Effector memory CD4-positive, alpha-beta T cell (primary cell): ENCODE measurements around the gene LSM10.

Source experiments
- DNase-seq, 3 donors: peaks; one replicate each; pipeline ENCODE4 v3.0.0-alpha.2; 2020
- H3K27ac ChIP-seq: 2 replicates; pipeline ENCODE4 v1.7.0; 2013; ENCODE audit warnings: mild to moderate bottlenecking, low read length, moderate library complexity; ENCODE audit not compliant: insufficient read depth, poor library complexity, severe bottlenecking
- H3K27me3 ChIP-seq: replicated peaks from 2 replicates; pipeline ENCODE4 v1.7.0; 2013; ENCODE audit warnings: mild to moderate bottlenecking, low read length; ENCODE audit not compliant: insufficient read depth, control insufficient read depth, poor library complexity, severe bottlenecking
- H3K36me3 ChIP-seq: 2 replicates; pipeline ENCODE4 v1.7.0; 2013; ENCODE audit warnings: mild to moderate bottlenecking, low read length, moderate library complexity; ENCODE audit not compliant: control insufficient read depth, insufficient read depth
- H3K4me1 ChIP-seq: 2 replicates; pipeline ENCODE4 v1.7.0; 2013; ENCODE audit warnings: low read length, mild to moderate bottlenecking; ENCODE audit not compliant: control insufficient read depth, insufficient read depth, poor library complexity, severe bottlenecking
- H3K4me3 ChIP-seq: 2 replicates; pipeline ENCODE4 v1.7.0; 2013; ENCODE audit warnings: low read length, low read depth, mild to moderate bottlenecking; ENCODE audit not compliant: insufficient read depth, poor library complexity, severe bottlenecking
- H3K9me3 ChIP-seq: 2 replicates; pipeline ENCODE4 v1.7.0; 2013; ENCODE audit warnings: mild to moderate bottlenecking, low read length, moderate library complexity; ENCODE audit not compliant: control insufficient read depth

The LSM10 gene

DNA sequence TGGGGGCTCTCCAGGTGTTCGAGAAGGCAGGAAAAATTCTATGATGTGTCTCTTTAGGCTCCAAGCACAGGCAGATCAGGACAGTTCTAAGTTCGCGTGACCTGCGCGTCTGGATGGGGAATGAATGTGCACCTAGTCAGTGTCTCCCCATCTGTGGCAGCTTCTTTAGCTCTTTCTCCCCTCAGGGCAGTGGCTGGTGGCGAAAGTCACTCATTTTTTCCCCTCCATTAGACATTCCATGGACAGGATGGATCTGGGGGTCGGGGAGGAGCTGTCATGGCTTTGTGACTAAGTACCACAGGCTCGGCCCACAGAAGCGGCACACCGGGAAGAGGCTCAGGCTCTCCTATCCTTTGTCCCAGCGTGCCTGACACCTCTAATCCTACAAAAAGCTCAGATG lies 43.2 kb downstream of the LSM10 start:
- H3K36me3 ChIP-seq: peaks cover 51% of the 10 kb centered on the region
- H3K9me3 ChIP-seq: no peaks in the 10 kb centered on the region
- no peaks in the 10 kb centered on the region for H3K27me3 ChIP-seq
- H3K4me1 ChIP-seq: peaks cover 16% of the 10 kb centered on the region
- no peak overlapping the region for H3K4me3 ChIP-seq
- no peak overlapping the region for H3K27ac ChIP-seq
- DNase-seq: no peak

DNA sequence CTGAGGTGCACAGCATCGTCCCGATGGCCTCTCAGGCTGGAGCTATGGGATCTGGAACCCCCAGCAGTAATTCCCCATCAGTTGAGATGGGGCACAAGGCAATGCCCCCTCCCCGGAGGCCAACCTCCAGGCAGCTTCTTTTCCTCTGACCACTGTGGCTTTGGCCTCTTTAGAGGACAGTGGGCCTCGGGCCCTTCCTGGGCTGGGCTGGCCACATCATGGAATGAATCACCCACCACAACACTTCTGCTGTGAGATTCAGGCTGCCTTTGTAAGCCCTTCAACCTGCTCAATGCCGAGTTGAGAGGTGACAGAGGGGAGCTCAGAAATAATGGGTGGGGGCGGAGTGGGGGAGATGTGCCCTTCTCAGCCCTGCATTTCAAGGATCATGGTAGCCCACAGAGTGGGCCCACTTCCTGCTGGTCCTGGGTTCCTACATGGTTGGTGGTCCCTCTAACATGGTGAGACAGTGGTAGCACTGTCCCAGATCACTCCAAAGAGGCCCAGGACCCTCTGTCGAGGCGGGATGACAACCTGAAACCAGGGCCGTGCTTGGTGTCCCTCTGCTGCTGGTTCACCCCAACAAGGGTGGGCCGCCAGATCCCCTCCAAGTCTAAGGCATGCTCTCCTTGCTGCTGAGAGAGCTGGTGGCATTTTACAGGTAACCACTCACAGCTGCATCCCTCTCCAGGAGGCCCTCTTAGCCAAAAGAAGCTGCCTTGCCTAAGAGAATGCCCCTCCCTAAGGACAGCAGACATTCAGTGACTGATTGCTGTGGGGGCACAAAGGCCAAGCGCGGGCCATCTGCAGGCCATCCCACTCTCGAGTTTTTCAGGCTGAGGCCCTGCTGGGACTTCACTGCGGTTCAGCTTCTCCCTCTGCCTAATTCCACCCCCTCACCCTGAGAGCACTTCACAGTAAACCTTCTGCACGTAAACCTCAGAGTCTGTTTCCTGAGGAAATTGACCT lies 44.5 kb downstream of the LSM10 start:
- Histone ChIP-seq H3K4me3 (no peak overlapping the region), H3K27ac (no peak overlapping the region), H3K36me3 (peaks cover 57% of the 10 kb centered on the region)

GRCh38 chr1:36352125-36352909 lies 45.4 kb downstream of the LSM10 start:
- peaks cover 58% of the 10 kb centered on the region for H3K36me3 ChIP-seq
- H3K27ac ChIP-seq: no peak overlapping the region
- H3K4me3 ChIP-seq: no peak overlapping the region
- H3K9me3 ChIP-seq: no peaks in the 10 kb centered on the region
- H3K4me1 ChIP-seq: peaks cover 14% of the 10 kb centered on the region
- no peaks in the 10 kb centered on the region for H3K27me3 ChIP-seq
- DNase-seq: no peak

More for the DNA sequence above, 44.5 kb downstream of the LSM10 start:
- no peaks in the 10 kb centered on the region for H3K9me3 ChIP-seq
- H3K27me3 ChIP-seq: no peaks in the 10 kb centered on the region
- peaks cover 14% of the 10 kb centered on the region for H3K4me1 ChIP-seq
- DNase-seq: no peak

DNA sequence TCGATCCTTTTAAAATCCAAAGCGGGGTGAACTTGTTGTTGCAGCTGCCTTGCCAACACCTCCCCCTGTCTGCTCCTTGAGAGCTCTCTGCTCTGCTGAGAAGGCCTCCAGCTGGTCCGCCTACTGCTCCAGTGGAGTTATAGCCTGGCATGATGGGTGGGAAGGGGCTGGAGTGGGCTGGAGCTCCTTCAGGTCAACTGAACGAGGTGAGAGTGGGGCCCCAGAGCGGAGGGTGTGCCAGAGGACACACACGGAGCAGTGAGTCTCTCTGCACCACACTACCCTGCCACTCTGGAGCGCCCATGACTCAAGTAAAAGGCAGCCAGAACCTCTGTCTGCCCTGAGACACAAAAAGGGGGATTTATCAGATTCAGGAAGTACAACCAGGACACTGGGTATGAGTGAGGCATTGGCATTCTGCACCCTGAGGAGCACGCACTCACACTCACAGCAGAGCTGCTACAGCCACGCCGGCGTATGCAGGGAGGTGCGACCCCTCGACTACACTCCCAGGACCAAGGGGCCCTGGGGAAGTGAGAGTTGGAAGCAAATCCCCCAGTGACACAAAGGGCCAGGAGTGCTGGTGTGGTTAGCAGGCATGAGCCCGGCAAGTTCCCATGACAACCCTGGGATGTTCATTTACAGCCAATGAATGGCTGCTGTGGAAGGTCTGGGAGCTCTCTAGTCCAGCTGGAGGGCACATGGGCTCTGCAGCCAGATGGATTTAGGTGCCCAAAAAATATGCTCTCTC lies 46.3 kb downstream of the LSM10 start:
- Histone ChIP-seq H3K9me3 (no peaks in the 10 kb centered on the region), H3K4me1 (peaks cover 14% of the 10 kb centered on the region), H3K27me3 (no peaks in the 10 kb centered on the region), H3K27ac (peak overlapping the region; percentile 30), H3K36me3 (peaks cover 68% of the 10 kb centered on the region), H3K4me3 (no peak overlapping the region)
- DNase-seq: no peak

- H3K4me3 ChIP-seq: no peak overlapping the region
- H3K9me3 ChIP-seq: no peaks in the 10 kb centered on the region
- no peaks in the 10 kb centered on the region for H3K27me3 ChIP-seq
- H3K36me3 ChIP-seq: peaks cover 66% of the 10 kb centered on the region
- DNase-seq: peak in 1 of 3 donors; percentile 42
- peak overlapping the region; percentile 30 for H3K27ac ChIP-seq
- H3K4me1 ChIP-seq: peaks cover 14% of the 10 kb centered on the region
Measured at GRCh38 chr1:36350659-36351226, 47.0 kb downstream of the LSM10 start.

GRCh38 chr1:36349839-36350238 lies 47.9 kb downstream of the LSM10 start:
- H3K27ac ChIP-seq: no peak overlapping the region
- peaks cover 14% of the 10 kb centered on the region for H3K4me1 ChIP-seq
- DNase-seq: no peak
- peaks cover 65% of the 10 kb centered on the region for H3K36me3 ChIP-seq
- H3K27me3 ChIP-seq: no peaks in the 10 kb centered on the region
- H3K4me3 ChIP-seq: no peak overlapping the region
- no peaks in the 10 kb centered on the region for H3K9me3 ChIP-seq

DNA sequence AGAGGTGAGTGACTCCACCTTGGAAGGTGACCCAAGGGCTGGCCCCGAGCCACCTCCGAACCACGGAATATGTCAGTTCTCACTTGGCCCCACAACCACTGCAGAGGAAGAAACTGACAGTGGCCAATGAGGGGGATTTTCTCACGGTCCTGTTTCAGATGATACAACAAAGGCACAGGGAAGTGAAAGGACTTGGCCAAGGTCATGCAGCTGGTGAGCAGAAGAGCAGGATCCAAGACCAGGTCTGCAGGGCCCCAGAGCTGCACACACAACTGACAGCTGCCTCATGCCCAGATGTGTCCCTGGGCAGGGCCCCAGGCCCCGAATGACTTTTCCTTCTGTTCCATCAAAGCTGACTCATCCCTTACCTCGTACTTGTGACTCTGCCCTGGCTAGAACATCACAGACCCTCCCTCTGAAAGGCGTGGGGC lies 48.5 kb downstream of the LSM10 start:
- no peak overlapping the region for H3K4me3 ChIP-seq
- peaks cover 14% of the 10 kb centered on the region for H3K4me1 ChIP-seq
- no peaks in the 10 kb centered on the region for H3K27me3 ChIP-seq
- DNase-seq: no peak
- peaks cover 65% of the 10 kb centered on the region for H3K36me3 ChIP-seq
- H3K9me3 ChIP-seq: no peaks in the 10 kb centered on the region
- H3K27ac ChIP-seq: no peak overlapping the region

- H3K4me1 ChIP-seq: peaks cover 25% of the 10 kb centered on the region
- H3K36me3 ChIP-seq: peaks cover 61% of the 10 kb centered on the region
- DNase-seq: no peak
- H3K27ac ChIP-seq: no peak overlapping the region
- H3K4me3 ChIP-seq: no peak overlapping the region
- H3K9me3 ChIP-seq: no peaks in the 10 kb centered on the region
- H3K27me3 ChIP-seq: no peaks in the 10 kb centered on the region
Measured at GRCh38 chr1:36346741-36347370, 50.9 kb downstream of the LSM10 start.

GRCh38 chr1:36345353-36345752 lies 52.4 kb downstream of the LSM10 start:
- Histone ChIP-seq H3K36me3 (peaks cover 63% of the 10 kb centered on the region), H3K9me3 (no peaks in the 10 kb centered on the region), H3K27ac (no peak overlapping the region), H3K4me3 (no peak overlapping the region), H3K27me3 (no peaks in the 10 kb centered on the region), H3K4me1 (peaks cover 13% of the 10 kb centered on the region)
- DNase-seq: no peak
